LNCaP clone FGC (cell line): ENCODE measurements around the gene UQCR11.

Source experiments
- DNase-seq: peaks from one replicate; pipeline ENCODE4 v3.0.0-alpha.2; 2011; ENCODE audit warnings: low read depth
- H3K4me3 ChIP-seq: 2 replicates; pipeline ENCODE4 v1.5.1; 2011; ENCODE audit warnings: mild to moderate bottlenecking, low read depth, low read length, control low read depth
- TF ChIP-seq, protein P1 (sequence below): IDR thresholded peaks from 2 replicates; pipeline ENCODE4 v1.5.1; 2012; ENCODE audit warnings: mild to moderate bottlenecking; ENCODE audit not compliant: control insufficient read depth, insufficient read depth; ENCODE audit errors: extremely low read depth

The UQCR11 gene

GRCh38 chr19:1609680-1610474 lies 4.6 kb upstream of the UQCR11 start:
- TF ChIP-seq, protein P1, sequence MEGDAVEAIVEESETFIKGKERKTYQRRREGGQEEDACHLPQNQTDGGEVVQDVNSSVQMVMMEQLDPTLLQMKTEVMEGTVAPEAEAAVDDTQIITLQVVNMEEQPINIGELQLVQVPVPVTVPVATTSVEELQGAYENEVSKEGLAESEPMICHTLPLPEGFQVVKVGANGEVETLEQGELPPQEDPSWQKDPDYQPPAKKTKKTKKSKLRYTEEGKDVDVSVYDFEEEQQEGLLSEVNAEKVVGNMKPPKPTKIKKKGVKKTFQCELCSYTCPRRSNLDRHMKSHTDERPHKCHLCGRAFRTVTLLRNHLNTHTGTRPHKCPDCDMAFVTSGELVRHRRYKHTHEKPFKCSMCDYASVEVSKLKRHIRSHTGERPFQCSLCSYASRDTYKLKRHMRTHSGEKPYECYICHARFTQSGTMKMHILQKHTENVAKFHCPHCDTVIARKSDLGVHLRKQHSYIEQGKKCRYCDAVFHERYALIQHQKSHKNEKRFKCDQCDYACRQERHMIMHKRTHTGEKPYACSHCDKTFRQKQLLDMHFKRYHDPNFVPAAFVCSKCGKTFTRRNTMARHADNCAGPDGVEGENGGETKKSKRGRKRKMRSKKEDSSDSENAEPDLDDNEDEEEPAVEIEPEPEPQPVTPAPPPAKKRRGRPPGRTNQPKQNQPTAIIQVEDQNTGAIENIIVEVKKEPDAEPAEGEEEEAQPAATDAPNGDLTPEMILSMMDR: no peak
- DNase-seq: no peak

GRCh38 chr19:1609103-1609396 lies 3.8 kb upstream of the UQCR11 start:
- no peak for DNase-seq
- no peak overlapping the region for H3K4me3 ChIP-seq
- TF ChIP-seq, protein P1: no peak

More at GRCh38 chr19:1609680-1610474, 4.6 kb upstream of the UQCR11 start:
- H3K4me3 ChIP-seq: no peak overlapping the region

DNA sequence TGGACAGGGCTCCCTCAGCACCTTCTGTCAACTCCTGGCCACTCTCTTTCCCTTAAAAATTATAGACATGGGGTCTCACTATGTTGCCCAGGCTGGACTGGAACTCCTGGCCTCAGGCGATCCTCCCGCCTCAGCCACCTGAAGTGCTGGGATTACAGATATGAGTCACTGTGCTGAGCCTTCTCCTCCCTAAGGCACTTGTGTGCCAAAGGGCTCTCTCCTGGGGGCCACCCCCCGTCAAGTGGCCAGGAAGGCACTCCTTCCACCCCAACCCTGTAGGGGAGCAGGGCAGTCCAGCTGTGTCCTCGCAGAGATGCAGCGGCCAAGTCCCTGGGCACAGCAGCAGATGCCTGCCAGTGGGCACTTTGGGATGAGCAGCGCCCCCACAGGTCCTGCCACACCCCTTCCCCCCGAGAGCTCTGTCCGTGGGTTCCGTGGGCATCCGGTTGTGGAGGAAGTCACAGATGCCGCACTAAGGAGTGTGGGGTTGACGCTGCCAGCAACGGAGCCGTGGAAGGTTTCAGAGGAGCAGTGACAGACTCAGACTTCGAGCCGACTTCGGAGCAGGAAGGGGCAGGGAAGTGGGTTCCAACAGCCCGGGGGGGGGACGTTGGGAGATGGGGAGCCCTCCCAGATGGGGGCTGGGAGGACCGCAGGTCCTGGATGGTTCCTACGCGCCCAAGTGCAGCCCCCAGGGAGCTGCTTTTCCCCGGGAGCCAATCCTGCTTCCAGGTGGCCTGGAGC lies 3.3 kb upstream of the UQCR11 start:
- no peak overlapping the region for H3K4me3 ChIP-seq
- TF ChIP-seq, protein P1: no peak
- DNase-seq: no peak

- H3K4me3 ChIP-seq: peak overlapping the region; percentile 98
- TF ChIP-seq, protein P1: no peak
- no peak for DNase-seq
Measured at GRCh38 chr19:1606138-1606651, 933 bp upstream of the UQCR11 start.

DNA sequence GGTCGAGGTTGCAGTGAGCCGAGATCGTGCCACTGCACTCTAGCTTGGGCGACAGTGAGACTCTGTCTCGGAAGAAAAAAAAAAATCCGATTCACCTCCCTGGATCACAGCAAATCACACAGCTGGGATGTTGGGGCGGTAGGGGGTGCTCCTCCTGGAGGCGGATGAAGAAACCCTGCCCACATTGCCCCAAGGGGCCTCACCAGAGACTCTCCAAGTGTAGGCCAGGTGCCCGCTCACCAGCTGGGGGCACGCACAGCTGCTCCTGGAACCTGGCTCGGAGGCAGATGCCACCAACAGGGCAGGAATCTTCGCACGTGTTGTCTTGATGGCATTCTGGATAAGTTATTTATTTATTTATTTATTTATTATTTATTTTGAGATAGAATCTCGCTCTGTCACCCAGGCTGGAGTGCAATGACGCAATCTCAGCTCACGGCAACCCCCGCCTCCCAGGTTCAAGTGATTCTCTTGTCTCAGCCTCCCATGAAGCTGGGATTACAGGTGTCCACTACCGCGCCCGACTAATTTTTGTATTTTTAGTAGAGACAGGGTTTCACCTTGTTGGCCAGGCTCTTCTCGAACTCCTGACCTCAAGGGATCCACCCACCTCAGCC lies 3.1 kb downstream of the UQCR11 start:
- no peak overlapping the region for H3K4me3 ChIP-seq
- no peak for DNase-seq
- TF ChIP-seq, protein P1: no peak

DNA sequence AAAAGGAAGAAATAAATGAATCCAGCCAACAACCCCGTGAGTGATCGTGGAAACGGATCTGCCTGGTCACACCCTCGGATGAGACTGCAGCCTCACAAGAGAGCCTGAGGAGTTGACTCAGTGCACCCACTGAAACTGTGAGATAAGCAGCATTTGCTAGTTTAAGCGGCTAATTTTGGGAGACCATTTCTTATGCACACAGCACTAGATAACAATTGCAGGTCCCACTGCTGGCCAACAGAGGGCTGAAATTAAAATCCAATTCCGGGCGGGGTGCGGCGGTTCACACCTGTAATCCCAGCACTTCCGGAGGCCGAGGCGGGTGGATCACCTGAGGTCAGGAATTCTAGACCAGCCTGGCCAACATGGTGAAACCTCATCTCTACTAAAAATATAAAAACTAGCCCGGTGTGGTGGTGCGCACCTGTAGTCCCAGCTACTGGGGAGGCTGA lies 3.6 kb downstream of the UQCR11 start:
- DNase-seq: no peak
- TF ChIP-seq, protein P1: no peak
- no peak overlapping the region for H3K4me3 ChIP-seq
